HCEC 1CT (cell line): Measurements from ENCODE around the gene MEN1.
"Not testable (repeated sequence)": the region's sequence is repeated elsewhere in the genome, so short reads cannot be mapped to it uniquely, and the experiment has no call there.

ENCODE experiments used
- DNase-seq: peaks from one replicate; pipeline ENCODE4 v3.0.0-alpha.2; 2017

Gene MEN1

DNA sequence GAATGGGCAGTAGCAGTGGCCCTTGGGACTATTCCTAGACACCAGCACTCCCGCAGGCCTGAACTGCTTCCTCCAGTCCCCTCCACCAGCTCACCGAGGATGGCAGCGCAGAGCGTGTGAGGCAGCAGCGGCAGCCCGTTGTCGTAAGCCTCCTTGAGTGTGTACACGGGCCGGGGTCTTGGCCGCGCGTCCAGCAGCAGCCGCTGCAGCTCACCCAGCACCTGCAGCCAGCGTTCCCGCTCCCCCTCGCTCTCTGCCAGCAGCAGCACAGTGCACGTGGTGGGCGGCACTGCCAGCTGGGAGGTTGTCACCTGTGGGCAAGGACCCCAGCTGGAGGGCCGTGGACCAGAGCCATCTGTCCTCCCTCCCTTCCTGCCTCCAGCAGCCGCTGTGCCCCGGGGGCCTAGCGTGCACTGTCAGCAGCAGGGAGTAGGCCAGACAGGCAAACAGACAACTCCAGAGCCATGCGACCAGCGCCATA, 21.1 kb upstream of the MEN1 start:
- DNase-seq: no peak

- no peak for DNase-seq
Measured at GRCh38 chr11:64829536-64830251, 19.3 kb upstream of the MEN1 start.

DNA sequence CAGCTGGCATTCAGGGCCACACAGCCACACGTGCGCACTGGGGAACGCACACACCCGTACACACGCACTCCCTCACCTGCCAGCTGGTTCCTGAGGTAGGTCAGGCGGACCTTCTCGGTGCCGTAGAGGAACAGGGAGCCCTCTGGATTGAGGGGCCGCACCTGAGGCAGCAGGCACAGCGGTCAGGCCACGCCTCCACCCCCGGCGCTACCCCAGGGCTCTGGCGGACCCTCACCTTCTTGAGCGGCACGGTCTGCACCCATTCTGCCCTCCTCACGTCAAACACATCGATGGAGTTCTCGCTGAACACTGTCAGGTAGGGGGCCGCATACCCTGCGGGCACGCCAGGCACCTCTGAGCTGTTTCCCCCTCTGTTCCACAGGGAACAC, 17.1 kb upstream of the MEN1 start:
- DNase-seq: no peak

DNA sequence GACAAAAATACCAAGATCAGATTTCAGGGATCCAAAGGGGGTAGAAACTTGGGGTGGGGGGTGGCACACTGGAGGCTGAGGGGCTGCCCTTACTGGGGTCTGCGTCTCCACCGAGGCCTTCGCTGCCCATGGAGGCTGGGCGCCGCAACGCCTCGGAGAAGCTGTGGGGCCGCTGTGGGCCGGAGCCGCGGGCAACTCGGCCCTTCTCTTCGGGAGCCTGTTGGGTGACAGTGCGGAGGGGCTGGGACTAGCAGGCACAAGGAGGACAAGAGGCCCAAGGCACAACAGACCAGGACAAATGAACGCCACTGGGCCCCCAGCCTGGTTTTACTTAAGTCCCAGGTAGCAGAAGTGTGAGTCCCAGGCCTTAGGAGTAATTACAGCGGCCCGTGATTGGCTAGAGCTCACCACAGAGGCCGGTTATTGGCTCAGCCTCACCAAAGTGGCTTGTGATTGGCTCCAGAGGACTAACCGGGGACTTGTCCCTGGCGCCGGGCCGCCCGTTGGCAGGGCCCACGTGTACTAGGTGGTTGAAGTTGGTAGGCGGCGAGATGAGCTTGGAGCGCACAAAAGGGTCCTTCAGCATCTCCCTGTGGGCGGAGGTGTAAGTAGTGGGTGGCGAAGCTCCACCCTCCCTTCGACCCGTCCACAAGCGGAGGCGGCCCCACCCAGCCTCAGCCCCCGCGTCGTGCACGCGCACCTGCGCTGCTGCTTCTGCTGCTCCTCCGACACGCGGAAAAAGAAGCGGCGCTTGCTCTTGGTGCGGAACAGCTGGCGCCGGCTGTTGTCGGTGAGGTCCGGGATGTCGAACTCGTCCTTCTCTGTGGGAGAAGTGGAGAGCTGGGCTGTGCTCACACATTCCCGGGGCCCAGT, 16.5 kb upstream of the MEN1 start:
- no peak for DNase-seq

GRCh38 chr11:64826062-64826461, 15.7 kb upstream of the MEN1 start:
- no peak for DNase-seq

DNA sequence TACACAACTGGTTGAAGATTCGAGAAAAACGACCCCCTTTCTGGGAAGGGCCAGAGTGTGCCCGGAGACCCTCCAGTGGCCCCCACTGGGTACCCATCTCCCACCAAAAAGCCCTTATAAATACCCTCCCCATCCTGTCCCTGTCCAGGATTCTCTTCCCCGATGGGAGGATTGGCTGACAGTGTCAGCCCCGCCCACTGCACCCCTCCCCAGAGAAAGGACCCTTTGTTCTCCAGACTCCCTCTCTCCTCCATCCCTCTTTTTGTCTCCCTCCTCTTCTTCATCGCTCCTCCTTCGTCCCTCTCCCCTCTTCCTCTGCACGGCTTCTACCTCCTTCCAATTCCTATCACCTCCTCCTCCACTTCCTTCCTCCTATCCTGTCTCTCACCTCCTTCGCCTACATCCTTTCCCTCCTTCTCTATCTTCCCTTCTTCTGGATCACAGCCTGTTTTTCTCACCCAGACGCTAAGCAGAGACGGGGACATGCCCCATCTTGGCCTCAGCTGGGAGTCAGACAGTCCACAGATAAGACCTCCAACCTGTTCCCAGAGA, 13.3 kb upstream of the MEN1 start:
- DNase-seq: no peak

- DNase-seq: no peak
Measured at GRCh38 chr11:64817476-64817875, 7.1 kb upstream of the MEN1 start.

- not testable (repeated sequence) for DNase-seq
Measured at GRCh38 chr11:64815433-64815832, 5.1 kb upstream of the MEN1 start.

DNA sequence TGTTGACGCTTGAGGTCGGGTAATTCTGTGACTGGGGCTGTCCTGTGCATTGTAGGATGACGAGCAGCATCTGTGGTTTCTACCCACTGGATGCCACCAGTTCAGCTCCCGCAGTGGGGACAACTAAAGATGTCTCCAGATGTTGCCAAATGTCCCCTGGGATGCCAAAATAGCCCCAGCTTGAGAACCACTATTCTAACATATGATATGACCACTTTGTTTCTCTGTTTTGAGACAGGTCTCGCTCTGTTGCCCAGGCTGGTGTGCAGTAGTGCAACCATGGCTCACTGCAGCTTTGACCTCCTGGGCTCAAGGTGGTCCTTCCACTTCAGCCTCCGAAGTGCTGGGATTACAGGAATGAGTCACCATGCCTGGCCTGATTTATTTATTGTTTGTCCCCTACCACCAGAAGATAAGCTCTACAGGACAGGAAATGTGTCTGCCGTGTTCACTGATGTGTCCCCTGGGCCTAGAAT, 4.4 kb upstream of the MEN1 start:
- no peak for DNase-seq

DNA sequence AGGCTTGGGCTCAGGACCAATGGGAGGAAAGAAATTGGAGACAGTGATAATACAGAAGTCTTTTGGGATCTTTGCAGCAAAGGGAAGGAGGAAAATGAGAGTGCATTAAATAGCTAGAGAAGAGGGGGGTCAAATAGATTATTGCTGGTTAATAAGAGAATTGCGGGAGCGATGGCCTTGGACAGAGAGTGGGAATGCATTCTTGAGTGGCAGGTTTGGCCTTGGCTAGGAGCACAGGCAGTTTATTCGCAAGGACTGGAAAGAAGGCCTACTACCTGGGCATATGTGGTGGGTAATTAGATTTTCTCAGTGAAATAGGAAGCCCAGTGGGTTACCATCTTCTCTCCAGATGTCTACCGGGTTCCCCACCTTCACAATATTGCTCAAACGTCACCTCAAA, 3.5 kb upstream of the MEN1 start:
- no peak for DNase-seq

- no peak for DNase-seq
Measured at GRCh38 chr11:64810891-64811272, 531 bp upstream of the MEN1 start.

- no peak for DNase-seq
Measured at GRCh38 chr11:64809781-64810241, 540 bp downstream of the MEN1 start.

- DNase-seq: no peak
Measured at GRCh38 chr11:64805481-64805880, 4.9 kb downstream of the MEN1 start.

GRCh38 chr11:64804346-64805210, 5.8 kb downstream of the MEN1 start:
- no peak for DNase-seq

DNA sequence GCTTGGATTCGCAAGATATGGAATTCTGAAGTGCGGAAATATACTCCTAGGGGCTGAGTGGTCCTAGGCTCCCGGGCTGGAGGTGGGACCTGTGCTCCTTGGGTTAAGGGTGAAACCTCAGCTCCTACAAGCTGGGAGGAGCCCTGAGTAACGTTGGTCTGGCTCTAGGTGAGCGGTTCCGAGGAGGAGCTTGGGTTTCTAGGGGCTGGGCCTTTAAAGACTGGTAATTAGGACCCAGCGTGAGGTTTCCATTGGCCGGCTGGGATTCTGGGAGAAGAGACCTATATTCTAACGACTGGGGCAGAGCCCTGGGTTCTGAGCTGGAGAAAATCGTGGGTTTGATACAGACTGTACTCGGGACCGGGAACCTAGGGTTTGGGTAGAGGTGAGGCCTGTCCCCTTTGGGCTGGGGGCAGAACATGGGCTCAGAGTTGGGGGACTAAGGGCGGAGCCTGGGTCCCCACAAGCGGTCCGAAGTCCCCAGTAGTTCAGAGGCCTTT, 6.5 kb downstream of the MEN1 start:
- no peak for DNase-seq

- DNase-seq: peak; percentile 83
Measured at GRCh38 chr11:64803158-64803845, 7.0 kb downstream of the MEN1 start, which contains the start of gene MAP4K2. TSS of gene MAP4K2 (minus strand) at chr11:64803214. CDS start at chr11:64803149, 65 bp downstream.

DNA sequence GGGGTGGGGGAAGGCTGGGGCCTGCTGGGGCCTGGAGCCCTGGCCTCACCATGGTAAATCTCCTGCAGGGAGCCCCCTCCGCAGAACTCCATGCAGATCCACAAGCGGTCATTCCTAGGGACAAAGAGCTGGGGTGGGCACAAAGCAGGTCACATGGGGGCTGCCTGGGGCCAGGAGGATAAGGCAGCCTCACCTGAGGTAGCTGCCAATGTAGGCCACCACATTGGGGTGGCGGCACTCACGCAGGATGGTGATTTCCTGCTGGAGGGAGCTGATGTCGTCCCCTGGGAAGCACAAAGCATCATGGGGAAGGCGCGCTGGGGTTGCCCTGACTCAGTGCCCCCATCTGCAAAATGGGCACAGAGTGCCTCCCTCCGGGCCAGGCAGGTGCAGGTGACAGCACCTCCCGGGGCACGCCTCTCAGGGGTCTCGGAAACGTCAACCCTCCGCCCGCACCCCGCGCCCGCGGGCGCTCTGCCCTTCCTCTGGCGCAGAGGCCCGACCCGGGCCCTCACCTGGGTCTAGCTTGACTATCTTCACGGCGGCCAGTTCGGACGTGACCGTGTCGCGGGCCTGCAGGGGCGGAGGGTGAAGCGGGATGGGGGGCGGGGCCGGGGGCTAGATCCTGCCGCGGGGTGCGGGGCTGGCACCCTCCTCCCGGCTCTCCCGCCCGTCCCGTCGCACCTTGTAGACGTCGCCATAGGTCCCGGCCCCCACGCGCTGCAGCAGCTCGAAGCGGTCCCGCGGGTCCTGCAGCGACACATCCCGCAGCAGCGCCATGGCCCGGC, 7.8 kb downstream of the MEN1 start:
- DNase-seq: no peak

- no peak for DNase-seq
Measured at GRCh38 chr11:64801561-64802369, 8.6 kb downstream of the MEN1 start.

GRCh38 chr11:64801158-64801464, 9.2 kb downstream of the MEN1 start:
- no peak for DNase-seq
